Spleen (tissue), 7 donors: ENCODE data around the gene PSMD14.

Experiments
- POLR2A ChIP-seq, 3 donors: fragments of 450-650 bp; IDR thresholded peaks; one replicate each; pipeline ENCODE4 v1.5.1; 2017; ENCODE audit warnings: antibody characterized with exemption in 3 of 3, mild to moderate bottlenecking in 1 of 3
- TF ChIP-seq, protein P1 (sequence below), 11 experiments: fragments of 200-600 bp in 7 of 11; fragments of 450-650 bp in 4 of 11; sonication (generic) in 4 of 11; IDR thresholded peaks in 8 of 11; conservative IDR thresholded peaks in 3 of 11; 1 replicate in 7 of 11; 2 replicates in 4 of 11; pipeline versions ENCODE4 v1.4.0 to v1.8.0; 2016 to 2021; ENCODE audit warnings: antibody characterized with exemption in 11 of 11, inconsistent platforms in 4 of 11, mild to moderate bottlenecking in 1 of 11
- donor health status: DM: no; HTN: no; CAD: no; lungs with moderate emphysema.
- donor health status: DM: no; HTN: no; CAD: no.
- donor health status: DM: no; HTN: no; CAD: no.

DNA sequence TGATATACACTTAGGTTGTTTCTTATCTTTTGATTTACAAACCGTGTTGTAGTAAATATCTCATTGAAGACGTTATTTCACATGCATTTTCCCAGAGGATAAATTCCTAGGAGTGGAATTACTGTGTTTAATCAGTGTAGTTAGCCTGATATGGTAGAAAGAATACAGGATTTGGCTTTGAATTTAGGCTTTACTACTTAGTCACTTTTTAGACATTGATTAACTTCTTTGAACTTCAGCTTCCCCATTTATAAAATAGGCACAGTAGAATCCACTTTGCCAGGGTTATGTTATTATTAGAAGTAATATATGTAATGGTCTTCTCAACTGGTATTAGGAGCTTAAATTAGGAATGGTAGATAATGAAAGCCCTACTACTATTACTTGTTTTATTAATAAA, 27.4 kb downstream of the PSMD14 start:
- TF ChIP-seq, protein P1, sequence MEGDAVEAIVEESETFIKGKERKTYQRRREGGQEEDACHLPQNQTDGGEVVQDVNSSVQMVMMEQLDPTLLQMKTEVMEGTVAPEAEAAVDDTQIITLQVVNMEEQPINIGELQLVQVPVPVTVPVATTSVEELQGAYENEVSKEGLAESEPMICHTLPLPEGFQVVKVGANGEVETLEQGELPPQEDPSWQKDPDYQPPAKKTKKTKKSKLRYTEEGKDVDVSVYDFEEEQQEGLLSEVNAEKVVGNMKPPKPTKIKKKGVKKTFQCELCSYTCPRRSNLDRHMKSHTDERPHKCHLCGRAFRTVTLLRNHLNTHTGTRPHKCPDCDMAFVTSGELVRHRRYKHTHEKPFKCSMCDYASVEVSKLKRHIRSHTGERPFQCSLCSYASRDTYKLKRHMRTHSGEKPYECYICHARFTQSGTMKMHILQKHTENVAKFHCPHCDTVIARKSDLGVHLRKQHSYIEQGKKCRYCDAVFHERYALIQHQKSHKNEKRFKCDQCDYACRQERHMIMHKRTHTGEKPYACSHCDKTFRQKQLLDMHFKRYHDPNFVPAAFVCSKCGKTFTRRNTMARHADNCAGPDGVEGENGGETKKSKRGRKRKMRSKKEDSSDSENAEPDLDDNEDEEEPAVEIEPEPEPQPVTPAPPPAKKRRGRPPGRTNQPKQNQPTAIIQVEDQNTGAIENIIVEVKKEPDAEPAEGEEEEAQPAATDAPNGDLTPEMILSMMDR (IDR thresholded peaks at IDR 0.05 in 8 of 11, conservative IDR thresholded peaks at IDR 0.05 in 3 of 11) = no peak
- TF ChIP-seq POLR2A (IDR thresholded peaks at IDR 0.05) = no peak
